ENCODE results near the gene LHB. TPM values are rescaled to one million over a fixed set of nuclear protein-coding genes. Genes with fewer than 3 reads are reported as not detected.

LHB gene
- total RNA-seq, 1 experiment from 2014 or later, result 0.68 TPM

DNA sequence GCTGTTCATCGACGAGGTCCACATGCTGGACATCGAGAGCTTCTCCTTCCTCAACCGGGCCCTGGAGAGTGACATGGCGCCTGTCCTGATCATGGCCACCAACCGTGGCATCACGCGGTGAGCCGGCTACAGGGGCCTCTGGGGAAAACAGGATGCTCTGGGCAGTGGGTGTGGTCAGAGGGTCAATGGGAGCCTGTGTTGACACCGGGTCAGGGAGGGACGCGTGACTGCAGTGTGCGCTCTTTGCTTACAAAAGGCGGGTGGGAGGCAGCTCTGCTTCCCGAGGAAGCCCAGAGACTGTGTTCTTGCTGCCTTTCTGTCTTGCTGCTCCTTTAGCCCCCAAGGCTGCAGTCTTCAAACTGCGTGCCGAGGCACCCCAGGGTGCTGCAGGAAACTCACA is 5.7 kb downstream of the LHB start:
- no peaks in the 10 kb centered on the region for H3K4me1 Mint-ChIP-seq (ENCODE audit: low read depth, unreplicated experiment)
- H3K9me3 ChIP-seq, result no peaks in the 10 kb centered on the region
- peaks cover 3% of the 10 kb centered on the region; the same call in 1 of the 2 replicates for H3K36me3 ChIP-seq (ENCODE audit: control insufficient read depth, insufficient read depth, low read length)
- no peaks in the 10 kb centered on the region for H3K4me1 ChIP-seq
- H3K4me3 ChIP-seq (ENCODE audit: low read depth, low read length), result no peak overlapping the region
- no peak for DNase-seq
- no peaks in the 10 kb centered on the region for H3K27me3 Mint-ChIP-seq (ENCODE audit: insufficient read depth, unreplicated experiment)
- peaks cover 44% of the 10 kb centered on the region for H3K36me3 Mint-ChIP-seq (ENCODE audit: insufficient read depth, unreplicated experiment)
- no TSS peak for BruUV-seq (replicated peaks)
- ChIA-PET POLR2A (no interaction called here), CTCF (no interaction called here)
- H3K27me3 ChIP-seq (replicated peaks; ENCODE audit: control insufficient read depth, insufficient read depth, low read length), result no peaks in the 10 kb centered on the region
- no peaks in the 10 kb centered on the region for H3K9me3 Mint-ChIP-seq (ENCODE audit: unreplicated experiment)
- intact Hi-C loops (cut with micrococcal nuclease; ENCODE audit: unreplicated experiment), result no loop called here
- no peak for TF ChIP-seq CTCF (IDR thresholded peaks at IDR 0.05; ENCODE audit: insufficient read depth in 1 of 2, low read depth in 1 of 2, low read length in 1 of 2, severe bottlenecking in 1 of 2, unreplicated experiment in 1 of 2)
- H3K27ac Mint-ChIP-seq (ENCODE audit: unreplicated experiment), result no peak overlapping the region
- no peak overlapping the region for H3K4me3 Mint-ChIP-seq (ENCODE audit: unreplicated experiment)

DNA sequence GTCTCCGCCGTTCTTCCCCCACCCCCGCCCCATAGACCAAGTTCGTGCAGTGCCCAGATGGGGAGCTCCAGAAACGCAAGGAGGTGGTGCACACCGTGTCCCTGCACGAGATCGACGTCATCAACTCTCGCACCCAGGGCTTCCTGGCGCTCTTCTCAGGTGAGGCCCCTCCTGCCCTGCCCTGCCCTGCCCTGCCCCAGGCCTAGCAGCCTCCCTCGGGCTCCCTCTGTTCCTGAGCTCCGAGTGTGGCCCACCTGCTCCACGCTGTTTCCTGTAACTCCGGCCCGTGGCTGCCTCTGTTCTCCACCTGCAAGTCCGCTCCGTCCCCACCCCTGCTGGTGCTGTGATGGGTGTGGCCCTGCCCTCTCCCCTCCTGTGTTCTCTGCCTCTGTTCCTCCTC is 6.4 kb downstream of the LHB start:
- H3K27me3 Mint-ChIP-seq (ENCODE audit: insufficient read depth, unreplicated experiment), result no peaks in the 10 kb centered on the region

GRCh38 chr19:49009828-49010227 is 7.1 kb downstream of the LHB start:
- Mint-ChIP-seq H3K4me1 (ENCODE audit: low read depth, unreplicated experiment) (no peaks in the 10 kb centered on the region), H3K4me3 (ENCODE audit: unreplicated experiment) (no peak overlapping the region), H3K27ac (ENCODE audit: unreplicated experiment) (no peak overlapping the region), H3K9me3 (ENCODE audit: unreplicated experiment) (no peaks in the 10 kb centered on the region), H3K36me3 (ENCODE audit: insufficient read depth, unreplicated experiment) (peaks cover 44% of the 10 kb centered on the region), H3K27me3 (ENCODE audit: insufficient read depth, unreplicated experiment) (no peaks in the 10 kb centered on the region)
- Histone ChIP-seq H3K4me3 (ENCODE audit: low read depth, low read length) (no peak overlapping the region), H3K9me3 (no peaks in the 10 kb centered on the region), H3K27me3 (replicated peaks; ENCODE audit: control insufficient read depth, insufficient read depth, low read length) (no peaks in the 10 kb centered on the region), H3K4me1 (no peaks in the 10 kb centered on the region), H3K36me3 (ENCODE audit: control insufficient read depth, insufficient read depth, low read length) (peaks cover 1% of the 10 kb centered on the region; the same call in 1 of the 2 replicates)
- intact Hi-C loops (cut with micrococcal nuclease; ENCODE audit: unreplicated experiment), result no loop called here
- no TSS peak for BruUV-seq (replicated peaks)
- POLR2A ChIA-PET, result no interaction called here
- no peak for TF ChIP-seq CTCF (IDR thresholded peaks at IDR 0.05; ENCODE audit: insufficient read depth in 1 of 2, low read depth in 1 of 2, low read length in 1 of 2, severe bottlenecking in 1 of 2, unreplicated experiment in 1 of 2)
- CTCF ChIA-PET, result interaction anchor here (1.4 kb wide), 1 partner anchor 10 kb away, joined by 6 read pairs; no protein-coding TSS in a partner anchor
- no peak for DNase-seq

More for the DNA sequence above, 6.4 kb downstream of the LHB start:
- Histone ChIP-seq H3K4me3 (ENCODE audit: low read depth, low read length) (no peak overlapping the region), H3K9me3 (no peaks in the 10 kb centered on the region), H3K4me1 (no peaks in the 10 kb centered on the region), H3K27me3 (replicated peaks; ENCODE audit: control insufficient read depth, insufficient read depth, low read length) (no peaks in the 10 kb centered on the region), H3K36me3 (ENCODE audit: control insufficient read depth, insufficient read depth, low read length) (peaks cover 3% of the 10 kb centered on the region; the same call in 1 of the 2 replicates)
- TF ChIP-seq CTCF (IDR thresholded peaks at IDR 0.05; ENCODE audit: insufficient read depth in 1 of 2, low read depth in 1 of 2, low read length in 1 of 2, severe bottlenecking in 1 of 2, unreplicated experiment in 1 of 2), result no peak
- BruUV-seq (replicated peaks), result no TSS peak
- intact Hi-C loops (cut with micrococcal nuclease; ENCODE audit: unreplicated experiment), result no loop called here
- Mint-ChIP-seq H3K36me3 (ENCODE audit: insufficient read depth, unreplicated experiment) (peaks cover 42% of the 10 kb centered on the region), H3K9me3 (ENCODE audit: unreplicated experiment) (no peaks in the 10 kb centered on the region), H3K27ac (ENCODE audit: unreplicated experiment) (peak overlapping the region; percentile 12), H3K4me3 (ENCODE audit: unreplicated experiment) (no peak overlapping the region), H3K4me1 (ENCODE audit: low read depth, unreplicated experiment) (no peaks in the 10 kb centered on the region)
- POLR2A ChIA-PET, result no interaction called here
- CTCF ChIA-PET, result interaction anchor here (0.6 kb wide), 1 partner anchor 1752 kb away, joined by 4 read pairs; no protein-coding TSS in a partner anchor
- no peak for DNase-seq

Data from Caco-2 (cell line).